HG02981 (cell line): ENCODE data around the gene ACAP3.

Source experiments
- ATAC-seq: cut with Tn5 transposase; IDR thresholded peaks from one replicate; pipeline ENCODE4 v1.9.1; 2021; ENCODE audit warnings: mild to moderate bottlenecking, moderate library complexity; ENCODE audit not compliant: unreplicated experiment

ACAP3 gene

DNA sequence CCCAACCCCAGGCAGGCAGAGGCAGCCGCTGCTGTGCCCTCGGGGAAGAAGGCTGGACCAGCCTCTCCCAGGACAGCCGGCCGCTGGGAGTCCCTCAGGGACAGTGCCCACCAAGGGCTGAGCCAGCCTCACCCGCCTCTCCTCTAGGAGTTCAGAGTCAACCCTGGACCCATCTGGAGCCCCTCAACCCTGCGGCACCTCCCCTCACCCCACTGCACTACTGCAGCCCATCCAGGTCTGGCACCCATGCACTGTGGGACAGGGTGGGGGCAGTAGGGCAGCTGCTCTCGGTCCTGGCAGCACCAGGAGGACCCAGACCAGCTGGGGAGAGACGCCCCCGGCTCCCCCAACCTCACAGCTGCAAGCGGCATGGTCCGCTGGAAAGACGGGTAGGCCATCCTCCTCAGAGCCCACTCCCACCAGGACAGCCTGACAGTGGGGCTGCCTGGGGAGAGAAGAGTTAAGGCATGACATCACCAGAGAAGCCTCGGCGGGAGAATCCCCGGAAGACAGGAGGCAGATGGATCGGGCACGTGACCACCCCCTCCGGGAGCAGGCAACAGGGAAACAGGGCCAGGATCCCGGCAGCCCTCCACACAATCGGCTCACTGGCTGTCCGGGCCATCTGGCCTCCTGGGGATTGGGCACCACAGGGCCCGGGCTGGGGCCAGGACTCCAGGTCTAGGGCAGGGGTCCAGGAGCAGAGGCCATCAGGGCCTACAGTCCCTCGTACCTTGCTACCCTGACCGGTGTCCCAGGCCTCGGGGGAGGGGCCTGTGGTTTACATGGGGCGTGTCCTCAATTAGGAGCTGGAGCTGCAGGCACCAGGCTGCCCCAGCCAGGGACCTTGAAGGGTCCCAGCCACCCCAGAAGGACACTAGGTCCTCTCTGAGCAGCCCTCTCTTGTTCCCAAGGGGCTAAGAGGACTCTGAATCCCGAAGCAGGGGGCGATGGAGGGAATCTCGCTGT is 3.1 kb downstream of the ACAP3 start:
- ATAC-seq, result no peak

DNA sequence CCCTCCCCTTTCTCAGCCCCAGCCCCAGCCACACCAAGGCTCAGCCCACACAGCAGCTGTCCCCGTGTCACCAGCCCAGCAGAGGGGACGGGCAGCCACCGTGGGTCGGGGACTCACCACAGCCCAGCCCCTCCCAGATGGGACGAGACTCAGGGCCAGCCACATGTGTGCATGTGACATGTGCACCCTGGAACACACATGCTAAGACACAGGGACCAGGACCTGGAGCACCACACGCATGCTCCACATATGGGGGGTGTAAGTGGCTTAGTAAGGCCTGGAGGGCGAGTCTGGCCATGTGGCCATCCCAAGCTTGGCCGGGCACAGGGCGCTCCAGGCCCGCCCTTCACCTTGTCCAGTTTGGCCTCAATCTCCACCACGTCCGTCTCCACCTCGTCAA is 4.0 kb downstream of the ACAP3 start:
- ATAC-seq, result no peak

- no peak for ATAC-seq
Observed at GRCh38 chr1:1302951-1303509, 4.7 kb downstream of the ACAP3 start.

GRCh38 chr1:1302006-1302430 is 5.7 kb downstream of the ACAP3 start:
- ATAC-seq, result no peak

DNA sequence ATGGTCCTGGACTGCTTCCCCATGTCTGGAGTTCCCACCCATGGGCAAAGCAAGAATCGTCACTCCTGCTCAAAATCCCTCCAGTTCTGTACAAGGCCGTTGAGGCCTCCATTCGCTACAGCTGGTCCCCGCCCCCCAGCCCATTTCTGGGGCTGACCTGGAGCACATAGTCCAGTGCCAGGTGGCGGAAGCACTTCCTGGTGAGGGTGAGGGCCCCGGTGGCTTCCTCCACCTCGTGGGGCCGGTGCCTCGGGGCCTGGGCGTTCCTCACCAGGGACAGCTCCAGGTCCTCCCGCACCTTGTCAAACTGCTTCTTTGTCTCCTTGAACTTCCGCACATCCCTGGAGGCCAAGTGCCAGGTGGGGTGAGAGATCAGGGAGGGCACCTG is 7.4 kb downstream of the ACAP3 start:
- no peak for ATAC-seq

DNA sequence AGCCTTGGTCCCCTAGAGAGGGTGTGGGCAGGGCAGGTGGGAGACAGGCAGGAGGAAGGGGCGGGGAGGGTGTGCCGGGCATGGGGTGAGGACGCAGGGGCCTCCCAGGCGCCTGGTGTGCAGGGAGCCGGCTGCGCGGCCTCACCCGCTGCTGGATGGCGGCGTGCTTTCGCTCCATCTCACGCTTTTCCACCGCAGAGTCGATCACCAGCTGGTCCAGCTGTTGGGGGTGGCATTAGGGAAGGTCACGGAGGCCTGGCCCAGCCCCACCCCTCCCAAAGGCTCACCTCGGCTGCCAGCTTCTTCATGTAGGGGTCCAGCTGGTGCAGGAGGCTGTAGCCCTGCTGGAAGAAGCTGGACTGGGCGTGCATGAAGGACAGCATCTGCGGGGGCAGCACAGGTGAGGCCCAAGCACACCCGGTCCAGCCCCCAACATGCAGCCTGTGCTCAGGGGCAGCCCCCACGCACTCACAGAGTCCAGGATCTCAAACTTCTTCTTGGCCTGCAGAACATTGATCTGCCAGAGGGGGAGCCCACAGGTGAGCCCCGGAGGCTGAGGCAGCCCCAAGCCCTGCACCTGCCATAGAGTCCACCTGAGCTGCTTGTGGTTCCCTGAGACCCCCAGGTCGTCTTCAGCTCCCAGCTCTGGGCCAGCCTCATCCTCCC is 7.9 kb downstream of the ACAP3 start:
- no peak for ATAC-seq

DNA sequence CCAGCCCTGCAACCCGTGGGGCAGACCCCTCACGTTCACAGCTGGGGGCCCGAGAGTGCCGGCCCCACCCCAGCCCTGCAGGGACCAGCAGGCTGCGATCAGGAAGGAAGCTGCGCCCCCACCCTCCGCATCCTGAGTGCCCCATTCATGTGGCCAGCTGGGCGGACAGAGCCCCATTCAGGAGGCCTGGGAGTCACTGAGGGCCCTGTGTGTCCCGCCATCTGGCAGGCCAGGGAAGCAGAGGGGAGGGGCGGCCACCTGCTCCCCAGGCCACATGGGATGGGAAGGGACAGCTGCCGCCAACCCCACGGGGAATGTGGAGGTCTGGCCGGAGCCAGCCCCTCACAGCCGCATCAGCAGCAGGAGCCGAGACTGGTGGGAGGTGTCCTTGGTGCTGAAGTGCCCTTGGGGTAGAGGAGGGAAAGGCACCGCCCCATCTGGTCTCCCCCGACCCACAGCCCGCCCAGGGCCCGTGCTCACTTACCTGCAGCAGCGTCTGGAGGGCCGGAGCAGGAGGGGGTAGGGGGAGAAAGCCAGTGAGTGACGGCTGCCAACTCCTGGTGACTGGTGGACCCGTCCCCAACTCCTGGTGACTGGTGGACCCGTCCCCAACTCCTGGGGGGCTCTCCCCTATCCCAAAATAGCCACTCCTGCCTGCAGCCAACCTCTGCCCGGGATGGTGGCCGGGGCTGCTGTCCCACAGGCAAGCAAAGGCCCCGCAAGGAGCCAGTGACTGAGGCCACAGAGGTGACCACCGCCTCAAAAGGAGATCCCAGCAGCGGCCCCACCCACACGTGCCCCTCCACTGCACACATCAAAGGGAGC is 8.7 kb downstream of the ACAP3 start:
- no peak for ATAC-seq

DNA sequence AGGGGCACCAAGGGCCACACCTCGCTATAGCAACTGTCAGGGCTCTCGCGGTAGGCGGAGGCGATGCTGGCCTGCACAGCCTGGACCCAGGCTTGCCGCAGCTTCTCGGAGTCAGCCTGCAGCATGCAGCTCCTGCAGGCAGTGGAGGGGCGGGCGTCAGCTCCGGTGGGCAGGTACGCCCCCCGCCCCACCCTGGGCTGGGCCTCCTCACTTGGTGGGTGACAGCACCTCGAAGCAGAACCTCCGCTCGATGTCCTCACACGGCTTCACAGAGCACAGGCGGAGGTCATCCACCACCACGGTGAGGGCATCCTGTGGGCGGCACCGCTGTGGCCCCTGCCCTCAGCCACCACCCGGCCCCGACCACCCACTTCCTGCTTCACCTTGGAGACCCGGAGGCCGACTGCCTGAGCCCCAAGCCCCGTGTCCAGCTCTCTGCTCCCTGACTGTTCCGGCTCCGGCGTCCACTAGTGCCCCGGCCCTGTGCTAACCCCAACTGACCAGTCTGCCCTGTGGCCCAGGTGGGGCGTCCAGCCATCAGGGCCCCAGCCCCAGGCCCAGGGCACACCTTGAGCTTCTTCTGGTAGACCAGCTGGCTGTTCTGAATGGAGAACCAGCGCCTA is 9.8 kb downstream of the ACAP3 start:
- ATAC-seq, result no peak

GRCh38 chr1:1296070-1297061 is 11.4 kb downstream of the ACAP3 start:
- no peak for ATAC-seq

DNA sequence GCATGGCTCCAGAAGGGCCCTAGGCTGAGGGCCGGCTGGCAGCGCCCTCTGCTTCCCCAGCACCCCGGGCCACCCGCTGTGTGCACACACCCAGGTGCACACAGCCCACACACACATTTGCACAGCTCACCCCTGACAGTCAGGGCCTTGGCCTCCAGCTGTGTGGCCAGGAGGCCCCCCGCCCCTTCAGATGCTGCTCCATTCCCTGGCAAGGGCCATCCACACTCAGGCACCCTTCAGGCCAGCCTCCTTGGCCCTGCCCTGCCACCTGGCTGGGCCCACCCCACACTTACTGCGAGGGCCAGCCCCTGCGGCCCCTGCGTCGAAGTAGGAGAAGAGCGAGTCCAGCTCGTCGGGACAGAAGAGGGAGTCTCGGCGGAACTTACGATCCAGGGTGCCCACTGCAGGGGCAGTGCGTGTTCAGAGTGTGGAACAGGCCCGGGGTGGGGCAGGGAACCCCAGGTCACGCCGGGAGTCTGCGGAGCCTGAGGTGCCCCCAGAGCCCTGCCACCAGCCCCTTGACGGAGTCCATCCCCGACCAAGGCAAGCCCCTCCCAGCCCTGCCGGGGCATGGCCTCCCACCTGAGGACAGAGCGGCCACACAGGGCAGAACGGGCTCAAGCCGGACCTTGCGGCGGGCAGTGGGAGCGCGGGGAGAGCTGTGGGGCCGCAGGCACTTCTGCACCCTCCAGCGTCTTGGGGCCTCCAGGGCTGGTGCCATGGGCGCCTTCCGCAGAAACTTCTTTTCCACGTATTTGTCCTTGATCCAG is 12.4 kb downstream of the ACAP3 start:
- no peak for ATAC-seq

- no peak for ATAC-seq
Observed at GRCh38 chr1:1294250-1294890, 13.4 kb downstream of the ACAP3 start.

DNA sequence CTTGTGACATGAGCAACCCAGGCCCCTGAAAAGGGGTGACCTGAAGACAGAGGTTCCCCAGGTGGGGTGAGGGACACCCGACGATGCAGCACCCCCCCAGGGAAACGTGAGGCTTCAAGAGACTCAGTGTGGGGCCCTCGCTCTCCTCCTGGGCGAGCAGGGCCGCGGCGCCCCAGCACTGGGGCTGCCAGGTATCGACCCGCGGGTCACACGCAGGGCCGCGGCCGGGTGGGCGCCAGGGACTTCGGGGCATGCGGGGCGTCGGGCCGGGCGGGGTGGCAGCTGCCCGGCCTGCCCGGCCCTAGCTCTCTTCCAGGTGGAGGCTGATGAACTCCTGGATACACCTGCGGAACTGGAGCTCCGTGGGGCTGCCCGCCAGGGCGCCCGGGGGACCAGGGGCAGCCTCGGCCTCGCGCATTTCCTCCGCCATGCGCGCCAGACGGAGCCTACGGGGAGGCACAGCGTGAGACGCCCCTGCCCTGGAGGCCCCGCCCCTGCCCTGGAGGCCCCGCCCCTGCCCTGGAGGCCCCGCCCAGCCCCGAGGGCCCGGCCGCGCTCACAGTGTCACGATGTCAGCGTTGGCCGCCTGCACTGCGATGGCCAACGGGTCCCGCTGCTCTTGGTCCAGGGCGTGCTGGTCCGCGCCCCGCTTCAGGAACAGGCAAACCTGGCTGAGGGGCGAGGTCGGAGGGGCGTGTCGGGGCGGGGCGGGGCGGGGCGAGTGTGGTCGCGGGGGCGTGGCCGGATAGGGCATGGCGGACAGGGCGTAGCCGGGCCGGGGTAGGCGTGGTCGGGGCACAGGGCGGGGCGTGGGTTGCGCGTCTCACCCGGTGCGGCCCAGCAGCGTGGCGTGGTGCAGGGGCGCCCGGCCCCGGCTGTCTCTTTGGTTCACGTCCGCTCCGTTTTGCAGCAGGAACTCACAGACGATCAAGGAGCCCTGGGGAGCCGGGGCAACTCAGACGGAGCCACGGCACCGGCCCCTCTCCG is 14.2 kb downstream of the ACAP3 start:
- ATAC-seq, result no peak

GRCh38 chr1:1292851-1293250 is 14.9 kb downstream of the ACAP3 start:
- no peak for ATAC-seq

GRCh38 chr1:1292442-1292779 is 15.3 kb downstream of the ACAP3 start:
- ATAC-seq, result no peak

- no peak for ATAC-seq
Observed at GRCh38 chr1:1291548-1292441, 15.9 kb downstream of the ACAP3 start.

GRCh38 chr1:1291023-1291528 is 16.7 kb downstream of the ACAP3 start:
- no peak for ATAC-seq
